ENCODE data around the gene RAB11B. TPM values are rescaled to one million over a fixed set of nuclear protein-coding genes. Genes with fewer than 3 reads are reported as not detected.

The RAB11B gene
- total and polyA plus RNA-seq, 10 of the 15 experiments (the other 5 are each of a cell fraction or from before 2014, with no cell fraction given), result 0.92 to 82.5 (median 17.9) TPM

- BruUV-seq (replicated peaks), result no TSS peak
- H3K36me3 ChIP-seq (ENCODE audit: control insufficient read depth in 2 of 2, insufficient read depth in 2 of 2, low read length in 1 of 2), result no peaks in the 10 kb centered on the region
- H3K4me3 ChIP-seq, result no peak within 1 kb of the TSS
- SMC1A ChIA-PET (ENCODE audit: uncharacterized antibody, unreplicated experiment), result interaction anchor here (1.2 kb wide), 1 partner anchor 43 kb away, joined by 3 read pairs; the partner anchor contains the start of genes NDUFA7 and RPS28
- CTCF ChIA-PET, result interaction anchor here (1.1 to 2.8 kb wide), 2 partner anchors 10 to 214 kb away, joined by 3 to 8 read pairs; no protein-coding TSS in a partner anchor
- no peak for FAIRE-seq
- intact Hi-C loops (cut with micrococcal nuclease; ENCODE audit: unreplicated experiment) (no loop called here), in situ Hi-C loops (cut with MboI) (no loop called here)
- H3K4me1 ChIP-seq (ENCODE audit: control insufficient read depth, insufficient read depth, low read length), result no peaks in the 10 kb centered on the region
- peaks cover 0 to 6% of the 10 kb centered on the region in 2 experiments; a peak in 2 of 4 replicates for H3K27me3 ChIP-seq (replicated peaks in 1 of 2; ENCODE audit: control insufficient read depth in 2 of 2, insufficient read depth in 2 of 2, low read length in 1 of 2)
- no peak within 1 kb of the TSS for H2AFZ ChIP-seq (ENCODE audit: control insufficient read depth, low read depth, low read length)
- H3K9ac ChIP-seq (ENCODE audit: control insufficient read depth, insufficient read depth, low read length), result no peak within 1 kb of the TSS
- WGBS (ENCODE audit: insufficient coverage, insufficient replicate concordance, low lambda C conversion rate, missing lambda C conversion rate), result 7% methylated on average over 72 of the region's 81 CpGs
- RAD21 ChIA-PET (ENCODE audit: unreplicated experiment), result interaction anchor here (0.6 kb wide), 1 partner anchor 10 kb away, joined by 3 read pairs; no protein-coding TSS in a partner anchor
- ATAC-seq, result peak; percentile 20; the same call in 2 of the 3 replicates
- peak within 1 kb of the TSS; percentile 33; the same call in 1 of the 2 replicates for H3K4me2 ChIP-seq (ENCODE audit: control insufficient read depth, insufficient read depth)
- no peaks in the 10 kb centered on the region for H4K20me1 ChIP-seq (ENCODE audit: control insufficient read depth, insufficient read depth)
- H3K27ac ChIP-seq (ENCODE audit: control insufficient read depth, insufficient read depth), result no peak within 1 kb of the TSS
- no peak for DNase-seq (ENCODE audit: low read depth, low spot score)
- no peaks in the 10 kb centered on the region for H3K9me3 ChIP-seq (replicated peaks; ENCODE audit: control insufficient read depth, insufficient read depth, low read length)
- H3K79me2 ChIP-seq (ENCODE audit: control insufficient read depth, insufficient read depth, low read length), result no peaks in the 10 kb centered on the region
- POLR2A ChIA-PET, result no interaction called here
- TF ChIP-seq CEBPB (IDR thresholded peaks at IDR 0.05; ENCODE audit: borderline replicate concordance in 1 of 2, low read depth in 2 of 2, low read length in 2 of 2) (no peak), ATF3 (IDR thresholded peaks at IDR 0.05; ENCODE audit: borderline replicate concordance, extremely low read depth, low read depth, low read length) (no peak), RB1 (IDR thresholded peaks at IDR 0.05; ENCODE audit: borderline replicate concordance) (no peak), IKZF1 (conservative IDR thresholded peaks at IDR 0.05) (0 out of 2 replicates have a peak, but pooled peaks have one; percentile 24), GATAD2B (conservative IDR thresholded peaks at IDR 0.05; ENCODE audit: low read depth) (0 out of 2 replicates have a peak, but pooled peaks have one; percentile 10), HDAC2 (IDR thresholded peaks at IDR 0.05) (no peak), DPF2 (IDR thresholded peaks at IDR 0.05) (no peak), NKRF (conservative IDR thresholded peaks at IDR 0.05) (no peak), CUX1 (IDR thresholded peaks at IDR 0.05; ENCODE audit: insufficient replicate concordance, low read depth, low read length) (no peak), NR2F1 (conservative IDR thresholded peaks at IDR 0.05) (0 out of 2 replicates have a peak, but pooled peaks have one; percentile 20), SUZ12 (IDR thresholded peaks at IDR 0.05; ENCODE audit: unreplicated experiment) (no peak), MYB (IDR thresholded peaks at IDR 0.05; ENCODE audit: borderline replicate concordance, low read depth, low read length) (no peak), STAT3 (IDR thresholded peaks at IDR 0.05; ENCODE audit: low read depth, low read length) (no peak), TAF1 (IDR thresholded peaks at IDR 0.05; ENCODE audit: borderline replicate concordance, low read depth, low read length) (no peak), ZNF207 (IDR thresholded peaks at IDR 0.05; ENCODE audit: borderline replicate concordance) (no peak)
Observed at GRCh38 chr19:8363803-8364771, 26.1 kb upstream of the RAB11B start, which contains the start of gene ANGPTL4. Gene ANGPTL4 (plus strand): TSS chr19:8364155. CDS start chr19:8364322, 167 bp downstream.
